Natural killer cell (primary cell): ENCODE data around the gene ARID4B. TPM values are rescaled to one million over a fixed set of nuclear protein-coding genes. Genes with fewer than 3 reads are reported as not detected.
"Not testable (repeated sequence)": the region's sequence is repeated elsewhere in the genome, so short reads cannot be mapped to it uniquely, and the experiment has no call there.

ENCODE experiments used
- ATAC-seq, 3 donors: fragments of 150-1000 bp in 2 of 3; fragments of 200-7000 bp in 1 of 3; cut with Tn5 transposase; 1 replicate in 1 of 3; 2 replicates in 2 of 3; pipeline ENCODE4 v1.10.0; 2021; ENCODE audit warnings: mild to moderate bottlenecking in 2 of 3, moderate library complexity in 2 of 3
- DNase-seq, 2 donors: peaks; one replicate each; pipeline versions ENCODE4 v3.0.0 to v3.0.0-alpha.2; 2013 to 2021; ENCODE audit warnings: mixed read lengths in 1 of 2
- H3K27ac ChIP-seq: one replicate; pipeline ENCODE4 v1.5.1; 2013; ENCODE audit warnings: mild to moderate bottlenecking, low read length
- H3K27me3 ChIP-seq: one replicate; pipeline ENCODE4 v1.6.1; 2013; ENCODE audit warnings: low read length; ENCODE audit not compliant: control insufficient read depth, insufficient read depth
- H3K36me3 ChIP-seq: one replicate; pipeline ENCODE4 v1.6.1; 2013; ENCODE audit warnings: low read length; ENCODE audit not compliant: control insufficient read depth, insufficient read depth
- H3K4me1 ChIP-seq: one replicate; pipeline ENCODE4 v1.6.1; 2013; ENCODE audit warnings: low read length; ENCODE audit not compliant: control insufficient read depth, insufficient read depth
- H3K4me3 ChIP-seq: one replicate; pipeline ENCODE4 v1.5.1; 2013; ENCODE audit warnings: low read length
- H3K9me3 ChIP-seq: one replicate; pipeline ENCODE4 v1.6.1; 2013; ENCODE audit warnings: low read length; ENCODE audit not compliant: control insufficient read depth, insufficient read depth
- H3K27ac Mint-ChIP-seq, 2 donors: one replicate each; pipeline ENCODE4 v1.8.0; 2022; ENCODE audit warnings: mild to moderate bottlenecking in 2 of 2, mixed read lengths in 2 of 2, moderate library complexity in 1 of 2
- H3K27me3 Mint-ChIP-seq, 2 donors: one replicate each; pipeline ENCODE4 v1.8.0; 2022; ENCODE audit warnings: low read depth in 2 of 2, mixed read lengths in 2 of 2
- H3K36me3 Mint-ChIP-seq: one replicate; pipeline ENCODE4 v1.8.0; 2022; ENCODE audit warnings: mixed read lengths
- H3K4me1 Mint-ChIP-seq, 2 donors: one replicate each; pipeline ENCODE4 v1.8.0; 2022; ENCODE audit warnings: mixed read lengths in 2 of 2
- H3K4me3 Mint-ChIP-seq: one replicate; pipeline ENCODE4 v1.8.0; 2022; ENCODE audit warnings: mild to moderate bottlenecking, moderate library complexity, mixed read lengths
- H3K9me3 Mint-ChIP-seq, 2 donors: one replicate each; pipeline ENCODE4 v1.8.0; 2022; ENCODE audit warnings: mixed read lengths in 2 of 2
- CTCF ChIP-seq: fragments of 200-600 bp; IDR thresholded peaks from one replicate; pipeline ENCODE4 v1.8.0; 2022; ENCODE audit warnings: antibody characterized with exemption
- WGBS: methylation state at CpG from one replicate; pipeline ENCODE4 v1.1.7; 2013; ENCODE audit warnings: missing lambda C conversion rate; ENCODE audit not compliant: insufficient coverage; 5-methylcytosine and 5-hydroxymethylcytosine counted together
- intact Hi-C: fragments of 100-400 bp; cut with micrococcal nuclease; formaldehyde crosslinking; loops from one replicate; pipeline ENCODE4 v1.14.2; 2022
- total RNA-seq, 4 donors: library from RNA; stranded (reverse); fragments of 120-200 nt in 1 of 4; gene quantifications; one replicate each; pipeline versions ENCODE4 v1.2.3 to v1.2.4, GENCODE V29; 2013 to 2022

Gene ARID4B
- total RNA-seq, 3 donors from 2014 or later (not counting 1 experiment from before 2014, with no cell fraction given), result 161 to 189 (median 178) TPM

DNA sequence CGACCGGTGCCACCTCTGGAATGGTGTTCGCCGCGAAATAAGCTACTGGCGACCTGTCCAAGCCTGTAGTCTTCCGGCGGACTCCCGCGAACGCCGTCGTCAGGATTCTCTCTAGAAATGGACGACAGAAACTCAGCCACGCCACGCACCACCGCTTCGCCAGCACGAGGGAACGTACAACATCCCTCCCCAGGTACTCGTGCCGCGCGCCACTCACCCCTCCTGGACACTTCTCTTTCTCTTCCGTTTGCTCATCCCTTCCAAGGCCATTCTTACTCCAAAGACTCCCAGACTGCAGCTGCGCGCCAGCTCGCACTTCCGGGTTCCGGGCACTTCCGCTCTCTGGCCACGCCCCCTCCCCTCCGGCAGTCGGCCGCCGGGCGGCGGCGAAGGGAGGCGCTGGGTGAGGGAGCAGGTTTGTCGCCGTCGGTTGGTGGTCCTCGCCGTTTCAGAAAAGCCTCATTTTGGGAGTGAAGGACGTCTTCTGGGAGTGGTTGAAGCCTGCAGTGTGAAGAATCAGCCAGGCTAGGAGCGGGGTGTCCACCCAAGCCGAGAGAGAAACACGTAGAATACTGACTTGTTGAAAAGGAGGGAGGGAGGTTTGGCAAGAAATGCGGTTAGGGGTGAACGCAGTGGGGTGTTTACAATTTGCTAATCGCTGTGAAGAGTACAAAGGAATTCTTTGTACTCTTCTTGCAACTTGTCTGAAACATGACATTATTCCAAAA is 166.9 kb downstream of the ARID4B start, which contains the start of gene RBM34:
TSS of gene RBM34 (minus strand) at position 294 of the 728 bp plus-strand sequence. CDS start at position 270, 24 bp downstream.
- H3K27ac ChIP-seq, result peak within 1 kb of the TSS; percentile 81
- H3K4me1 ChIP-seq, result peaks cover 22% of the 10 kb centered on the region
- intact Hi-C loops, result loop anchor here (1.0 to 5.0 kb wide), 5 partner anchors 33 to 256 kb away; partner anchors contain the start of genes ARID4B, GGPS1, TBCE and TOMM20
- H3K9me3 ChIP-seq, result no peaks in the 10 kb centered on the region
- peaks cover 28% of the 10 kb centered on the region for H3K36me3 ChIP-seq
- H3K27me3 Mint-ChIP-seq, result no peaks in the 10 kb centered on the region
- H3K4me1 Mint-ChIP-seq, result peaks cover 18 to 20% of the 10 kb centered on the region in 2 donors
- peak within 1 kb of the TSS; percentile 80 for H3K4me3 ChIP-seq
- WGBS, result under 1% methylated on average over 52 of the region's 52 CpGs
- peak within 1 kb of the TSS; percentile 92 for H3K4me3 Mint-ChIP-seq
- H3K27me3 ChIP-seq, result no peaks in the 10 kb centered on the region
- DNase-seq (peak; percentile 90 to 96), ATAC-seq (peak; percentile 93 to 98 (median 95))
- peak within 1 kb of the TSS; percentile 96 to 97 for H3K27ac Mint-ChIP-seq
- H3K9me3 Mint-ChIP-seq, result no peaks in the 10 kb centered on the region
- TF ChIP-seq CTCF, result no peak
- no peaks in the 10 kb centered on the region for H3K36me3 Mint-ChIP-seq

DNA sequence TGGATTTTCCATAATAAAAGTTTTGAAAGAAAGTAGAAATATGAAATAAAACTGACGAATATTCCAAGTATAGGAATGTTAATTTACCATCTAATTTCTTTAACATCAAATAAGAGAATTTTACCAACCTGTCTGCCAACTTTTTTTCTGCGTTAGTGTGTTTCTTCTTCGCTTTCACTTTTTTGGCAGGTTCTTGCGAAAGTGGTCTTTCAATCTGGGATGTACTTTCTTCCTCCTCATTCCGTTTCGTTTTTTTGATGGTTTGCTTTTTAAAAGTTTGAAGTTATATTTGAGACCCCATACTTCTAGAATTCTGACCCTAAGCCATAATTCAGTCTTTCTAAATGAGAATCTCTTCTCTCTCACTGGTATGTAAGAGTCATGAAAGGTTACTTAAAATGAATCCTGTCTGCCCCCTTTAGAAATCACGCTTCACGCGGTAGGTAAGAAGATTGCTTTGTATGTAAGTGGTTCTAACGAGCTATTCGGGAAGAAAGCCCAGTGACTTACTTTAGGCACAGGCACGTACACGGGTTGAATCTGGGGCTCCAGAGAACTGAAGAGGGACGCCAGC is 167.5 kb downstream of the ARID4B start:
- Mint-ChIP-seq H3K4me1 (peaks cover 18 to 20% of the 10 kb centered on the region in 2 donors), H3K27me3 (no peaks in the 10 kb centered on the region), H3K9me3 (no peaks in the 10 kb centered on the region), H3K4me3 (peak overlapping the region; percentile 92), H3K27ac (peak overlapping the region; percentile 96 to 97), H3K36me3 (no peaks in the 10 kb centered on the region)
- no peaks in the 10 kb centered on the region for H3K27me3 ChIP-seq
- peak overlapping the region; percentile 80 for H3K4me3 ChIP-seq
- intact Hi-C loops, result loop anchor here (2.0 to 5.0 kb wide), 3 partner anchors 56 to 207 kb away; partner anchors contain the start of genes ARID4B, GGPS1 and TBCE
- TF ChIP-seq CTCF, result no peak
- WGBS, result 0% methylated on average over 10 of the region's 14 CpGs
- ATAC-seq, result peak; percentile 52 to 75 (median 61)
- H3K36me3 ChIP-seq, result peaks cover 30% of the 10 kb centered on the region
- peaks cover 22% of the 10 kb centered on the region for H3K4me1 ChIP-seq
- H3K9me3 ChIP-seq, result no peaks in the 10 kb centered on the region
- peak in 1 of 2 donors; percentile 77 for DNase-seq
- peak overlapping the region; percentile 81 for H3K27ac ChIP-seq

DNA sequence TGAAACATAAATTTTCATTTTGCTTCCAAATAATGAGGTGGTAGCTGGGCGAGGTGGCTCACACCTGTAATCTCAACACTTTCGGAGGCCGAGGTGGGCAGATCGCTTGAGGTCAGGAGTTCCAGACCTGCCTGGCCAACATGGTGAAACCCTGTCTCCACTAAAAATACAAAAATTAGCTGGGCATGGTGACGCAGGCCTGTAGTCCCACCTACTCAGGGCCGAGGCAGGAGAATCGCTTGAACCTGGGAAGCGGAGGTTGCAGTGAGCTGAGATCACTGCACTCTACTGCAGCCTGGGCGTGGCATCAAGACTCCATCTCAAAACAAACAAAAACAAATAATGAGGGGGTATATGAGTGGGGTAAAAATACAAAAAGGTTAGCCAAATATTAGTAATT is 168.0 kb downstream of the ARID4B start:
- H3K4me3 ChIP-seq, H3K27me3 Mint-ChIP-seq, ATAC-seq, DNase-seq, H3K27me3 ChIP-seq, H3K9me3 ChIP-seq, H3K36me3 Mint-ChIP-seq, H3K9me3 Mint-ChIP-seq: not testable (repeated sequence)
- 92% methylated on average over 8 of the region's 9 CpGs for WGBS
- intact Hi-C loops, result loop anchor here (2.0 to 5.0 kb wide), 3 partner anchors 55 to 207 kb away; partner anchors contain the start of genes ARID4B, GGPS1 and TBCE
- Mint-ChIP-seq H3K27ac (peak overlapping the region; percentile 96 to 97), H3K4me3 (peak overlapping the region; percentile 92), H3K4me1 (peaks cover 18 to 20% of the 10 kb centered on the region in 2 donors)
- H3K4me1 ChIP-seq, result peaks cover 22% of the 10 kb centered on the region
- peak overlapping the region; percentile 81 for H3K27ac ChIP-seq
- peaks cover 34% of the 10 kb centered on the region for H3K36me3 ChIP-seq

DNA sequence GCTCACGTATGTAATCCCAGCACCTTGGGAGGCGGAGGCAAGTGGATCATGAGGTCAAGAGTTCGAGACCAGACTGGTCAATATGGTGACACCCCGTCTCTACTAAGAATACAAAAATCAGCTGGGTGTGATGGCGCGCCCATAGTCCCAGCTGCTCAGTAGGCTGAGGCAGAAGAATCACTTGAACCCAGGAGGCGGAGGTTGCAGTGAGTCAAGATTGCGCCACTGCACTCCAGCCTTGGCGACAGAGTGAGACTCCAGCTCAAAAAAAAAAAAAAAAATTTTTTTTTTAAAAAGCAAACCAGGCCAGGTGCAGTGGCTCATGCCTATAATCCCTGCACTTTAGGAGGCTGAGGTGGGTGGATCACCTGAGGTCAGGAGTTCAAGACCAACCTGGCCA is 168.7 kb downstream of the ARID4B start:
- H3K4me3 ChIP-seq, H3K9me3 Mint-ChIP-seq, H3K9me3 ChIP-seq, intact Hi-C loops, H3K4me3 Mint-ChIP-seq, H3K27me3 ChIP-seq, ATAC-seq, H3K27me3 Mint-ChIP-seq, DNase-seq, H3K27ac ChIP-seq, H3K36me3 Mint-ChIP-seq: not testable (repeated sequence)
- Histone ChIP-seq H3K36me3 (peaks cover 41% of the 10 kb centered on the region), H3K4me1 (peaks cover 22% of the 10 kb centered on the region)
- WGBS, result 98% methylated on average over 9 of the region's 9 CpGs
- H3K27ac Mint-ChIP-seq, result peak overlapping the region in 1 of 2 donors; percentile 96
- peaks cover 18 to 20% of the 10 kb centered on the region in 2 donors for H3K4me1 Mint-ChIP-seq
